ENCODE measurements around the gene LIMD2. TPM values are rescaled to one million over a fixed set of nuclear protein-coding genes. Genes with fewer than 3 reads are reported as not detected.

The LIMD2 gene
- total RNA-seq, 1 donor from 2014 or later, result 7.5 TPM

- DNase-seq (ENCODE audit: low spot score), result no peak
- intact Hi-C loops (cut with DNase I), result no loop called here
Measured at GRCh38 chr17:63702721-63703015, 2.7 kb upstream of the LIMD2 start.

- intact Hi-C loops (cut with DNase I), result loop anchor here (2.0 kb wide), 1 partner anchor 39 kb away; the partner anchor contains the start of gene STRADA
- peak; percentile 85 for DNase-seq (ENCODE audit: low spot score)
Measured at GRCh38 chr17:63701868-63702720, 2.2 kb upstream of the LIMD2 start.

GRCh38 chr17:63701456-63701820, 1.5 kb upstream of the LIMD2 start:
- intact Hi-C loops (cut with DNase I), result loop anchor here (2.0 kb wide), 1 partner anchor 39 kb away; the partner anchor contains the start of gene STRADA
- no peak for DNase-seq (ENCODE audit: low spot score)

GRCh38 chr17:63700528-63701455, 867 bp upstream of the LIMD2 start:
- intact Hi-C loops (cut with DNase I), result loop anchor here (2.0 kb wide), 1 partner anchor 40 kb away; the partner anchor contains the start of gene STRADA
- DNase-seq (ENCODE audit: low spot score), result peak; percentile 90

GRCh38 chr17:63698886-63699637, 863 bp downstream of the LIMD2 start:
- intact Hi-C loops (cut with DNase I), result loop anchor here (5.0 kb wide), 1 partner anchor 77 kb away; the partner anchor contains the start of gene MAP3K3
- peak; percentile 91 for DNase-seq (ENCODE audit: low spot score)

- DNase-seq (ENCODE audit: low spot score), result no peak
- intact Hi-C loops (cut with DNase I), result loop anchor here (5.0 kb wide), 1 partner anchor 76 kb away; the partner anchor contains the start of gene MAP3K3
Measured at GRCh38 chr17:63698381-63698885, 1.5 kb downstream of the LIMD2 start.

GRCh38 chr17:63697341-63698286, 2.3 kb downstream of the LIMD2 start:
- peak; percentile 86 for DNase-seq (ENCODE audit: low spot score)
- intact Hi-C loops (cut with DNase I), result loop anchor here (5.0 kb wide), 1 partner anchor 75 kb away; the partner anchor contains the start of gene MAP3K3

- intact Hi-C loops (cut with DNase I), result loop anchor here (5.0 kb wide), 1 partner anchor 74 kb away; the partner anchor contains the start of gene MAP3K3
- DNase-seq (ENCODE audit: low spot score), result no peak
Measured at GRCh38 chr17:63696381-63696961, 3.5 kb downstream of the LIMD2 start.

GRCh38 chr17:63695889-63696288, 4.0 kb downstream of the LIMD2 start:
- no peak for DNase-seq (ENCODE audit: low spot score)
- intact Hi-C loops (cut with DNase I), result loop anchor here (5.0 kb wide), 1 partner anchor 74 kb away; the partner anchor contains the start of gene MAP3K3

- intact Hi-C loops (cut with DNase I), result loop anchor here (5.0 kb wide), 1 partner anchor 73 kb away; the partner anchor contains the start of gene MAP3K3
- DNase-seq (ENCODE audit: low spot score), result no peak
Measured at GRCh38 chr17:63694950-63695773, 4.8 kb downstream of the LIMD2 start.

- no peak for DNase-seq (ENCODE audit: low spot score)
- intact Hi-C loops (cut with DNase I), result no loop called here
Measured at GRCh38 chr17:63694229-63694949, 5.5 kb downstream of the LIMD2 start.

GRCh38 chr17:63693411-63694113, 6.4 kb downstream of the LIMD2 start:
- DNase-seq (ENCODE audit: low spot score), result no peak
- intact Hi-C loops (cut with DNase I), result no loop called here

- intact Hi-C loops (cut with DNase I), result no loop called here
- no peak for DNase-seq (ENCODE audit: low spot score)
Measured at GRCh38 chr17:63692195-63692816, 7.6 kb downstream of the LIMD2 start.

- no peak for DNase-seq (ENCODE audit: low spot score)
- intact Hi-C loops (cut with DNase I), result no loop called here
Measured at GRCh38 chr17:63689479-63689878, 10.4 kb downstream of the LIMD2 start.

GRCh38 chr17:63688396-63689020, 11.4 kb downstream of the LIMD2 start:
- intact Hi-C loops (cut with DNase I), result no loop called here
- no peak for DNase-seq (ENCODE audit: low spot score)

Data from cardiac septum (tissue), 1 donor.